Measurements from ENCODE around the gene SHROOM4.

Gene SHROOM4

GRCh38 chrX:50813843-50814661, at the start of gene SHROOM4:
Gene SHROOM4 (minus strand): TSS chrX:50814194. CDS start chrX:50814018, 176 bp downstream.
- peak within 1 kb of the TSS; percentile 77 for H3K4me3 ChIP-seq (ENCODE audit: low read depth, low read length)
- peak within 1 kb of the TSS; percentile 50 for H3K9ac ChIP-seq (ENCODE audit: low read depth, low read length)

GRCh38 chrX:50863471-50863870, 49.5 kb upstream of the SHROOM4 start:
- Histone ChIP-seq H3K9ac (ENCODE audit: low read depth, low read length) (no peak overlapping the region), H3K27ac (ENCODE audit: low read depth, low read length) (no peak overlapping the region), H3K36me3 (ENCODE audit: control insufficient read depth, insufficient read depth, low read length) (no peaks in the 10 kb centered on the region), H3K9me3 (ENCODE audit: control insufficient read depth, insufficient read depth, low read length) (no peaks in the 10 kb centered on the region), H3K4me3 (ENCODE audit: low read depth, low read length) (no peak overlapping the region), H3K27me3 (ENCODE audit: control insufficient read depth, insufficient read depth, low read length) (no peaks in the 10 kb centered on the region), H3K4me1 (ENCODE audit: control insufficient read depth, insufficient read depth, low read length) (no peaks in the 10 kb centered on the region)

More at GRCh38 chrX:50813843-50814661, at the start of gene SHROOM4:
- H3K9me3 ChIP-seq (ENCODE audit: control insufficient read depth, insufficient read depth, low read length): no peaks in the 10 kb centered on the region
- H3K4me1 ChIP-seq (ENCODE audit: control insufficient read depth, insufficient read depth, low read length): peaks cover 13% of the 10 kb centered on the region
- H3K27me3 ChIP-seq (ENCODE audit: control insufficient read depth, insufficient read depth, low read length): peaks cover 5% of the 10 kb centered on the region; the same call in 1 of the 2 replicates
- H3K36me3 ChIP-seq (ENCODE audit: control insufficient read depth, insufficient read depth, low read length): no peaks in the 10 kb centered on the region
- H3K27ac ChIP-seq (ENCODE audit: low read depth, low read length): peak within 1 kb of the TSS; percentile 7

GRCh38 chrX:50860518-50860917, 46.5 kb upstream of the SHROOM4 start:
- Histone ChIP-seq H3K27ac (ENCODE audit: low read depth, low read length) (no peak overlapping the region), H3K4me1 (ENCODE audit: control insufficient read depth, insufficient read depth, low read length) (no peaks in the 10 kb centered on the region), H3K9ac (ENCODE audit: low read depth, low read length) (no peak overlapping the region), H3K36me3 (ENCODE audit: control insufficient read depth, insufficient read depth, low read length) (no peaks in the 10 kb centered on the region), H3K27me3 (ENCODE audit: control insufficient read depth, insufficient read depth, low read length) (no peaks in the 10 kb centered on the region), H3K4me3 (ENCODE audit: low read depth, low read length) (no peak overlapping the region), H3K9me3 (ENCODE audit: control insufficient read depth, insufficient read depth, low read length) (no peaks in the 10 kb centered on the region)

- H3K4me3 ChIP-seq (ENCODE audit: low read depth, low read length): no peak overlapping the region
- H3K27me3 ChIP-seq (ENCODE audit: control insufficient read depth, insufficient read depth, low read length): no peaks in the 10 kb centered on the region
- no peaks in the 10 kb centered on the region for H3K9me3 ChIP-seq (ENCODE audit: control insufficient read depth, insufficient read depth, low read length)
- H3K27ac ChIP-seq (ENCODE audit: low read depth, low read length): no peak overlapping the region
- H3K36me3 ChIP-seq (ENCODE audit: control insufficient read depth, insufficient read depth, low read length): no peaks in the 10 kb centered on the region
- no peak overlapping the region for H3K9ac ChIP-seq (ENCODE audit: low read depth, low read length)
- H3K4me1 ChIP-seq (ENCODE audit: control insufficient read depth, insufficient read depth, low read length): no peaks in the 10 kb centered on the region
These were observed 44.6 kb upstream of the SHROOM4 start for GRCh38 chrX:50858548-50858947.

- Histone ChIP-seq H3K4me1 (ENCODE audit: control insufficient read depth, insufficient read depth, low read length) (no peaks in the 10 kb centered on the region), H3K9me3 (ENCODE audit: control insufficient read depth, insufficient read depth, low read length) (no peaks in the 10 kb centered on the region), H3K27me3 (ENCODE audit: control insufficient read depth, insufficient read depth, low read length) (no peaks in the 10 kb centered on the region), H3K4me3 (ENCODE audit: low read depth, low read length) (no peak overlapping the region), H3K9ac (ENCODE audit: low read depth, low read length) (no peak overlapping the region), H3K27ac (ENCODE audit: low read depth, low read length) (no peak overlapping the region), H3K36me3 (ENCODE audit: control insufficient read depth, insufficient read depth, low read length) (no peaks in the 10 kb centered on the region)
These were observed 39.4 kb upstream of the SHROOM4 start for GRCh38 chrX:50853399-50853798.

- Histone ChIP-seq H3K4me1 (ENCODE audit: control insufficient read depth, insufficient read depth, low read length) (no peaks in the 10 kb centered on the region), H3K36me3 (ENCODE audit: control insufficient read depth, insufficient read depth, low read length) (no peaks in the 10 kb centered on the region), H3K4me3 (ENCODE audit: low read depth, low read length) (no peak overlapping the region), H3K9me3 (ENCODE audit: control insufficient read depth, insufficient read depth, low read length) (no peaks in the 10 kb centered on the region), H3K9ac (ENCODE audit: low read depth, low read length) (no peak overlapping the region), H3K27me3 (ENCODE audit: control insufficient read depth, insufficient read depth, low read length) (no peaks in the 10 kb centered on the region), H3K27ac (ENCODE audit: low read depth, low read length) (no peak overlapping the region)
These were observed 38.5 kb upstream of the SHROOM4 start for GRCh38 chrX:50852524-50852923.

GRCh38 chrX:50842221-50842620, 28.2 kb upstream of the SHROOM4 start:
- Histone ChIP-seq H3K9ac (ENCODE audit: low read depth, low read length) (no peak overlapping the region), H3K4me3 (ENCODE audit: low read depth, low read length) (no peak overlapping the region), H3K36me3 (ENCODE audit: control insufficient read depth, insufficient read depth, low read length) (no peaks in the 10 kb centered on the region), H3K9me3 (ENCODE audit: control insufficient read depth, insufficient read depth, low read length) (peaks cover 8% of the 10 kb centered on the region), H3K4me1 (ENCODE audit: control insufficient read depth, insufficient read depth, low read length) (no peaks in the 10 kb centered on the region), H3K27ac (ENCODE audit: low read depth, low read length) (no peak overlapping the region), H3K27me3 (ENCODE audit: control insufficient read depth, insufficient read depth, low read length) (no peaks in the 10 kb centered on the region)

- Histone ChIP-seq H3K4me3 (ENCODE audit: low read depth, low read length) (no peak overlapping the region), H3K36me3 (ENCODE audit: control insufficient read depth, insufficient read depth, low read length) (no peaks in the 10 kb centered on the region), H3K27ac (ENCODE audit: low read depth, low read length) (no peak overlapping the region), H3K9ac (ENCODE audit: low read depth, low read length) (no peak overlapping the region), H3K4me1 (ENCODE audit: control insufficient read depth, insufficient read depth, low read length) (no peaks in the 10 kb centered on the region), H3K9me3 (ENCODE audit: control insufficient read depth, insufficient read depth, low read length) (peaks cover 4% of the 10 kb centered on the region), H3K27me3 (ENCODE audit: control insufficient read depth, insufficient read depth, low read length) (no peaks in the 10 kb centered on the region)
These were observed 25.7 kb upstream of the SHROOM4 start for GRCh38 chrX:50839730-50840129.

- no peak overlapping the region for H3K9ac ChIP-seq (ENCODE audit: low read depth, low read length)
These were observed 25.0 kb upstream of the SHROOM4 start for GRCh38 chrX:50838820-50839600.

GRCh38 chrX:50827996-50828395, 14.0 kb upstream of the SHROOM4 start:
- no peaks in the 10 kb centered on the region for H3K27me3 ChIP-seq (ENCODE audit: control insufficient read depth, insufficient read depth, low read length)

More at GRCh38 chrX:50838820-50839600, 25.0 kb upstream of the SHROOM4 start:
- H3K4me3 ChIP-seq (ENCODE audit: low read depth, low read length): no peak overlapping the region
- no peak overlapping the region for H3K27ac ChIP-seq (ENCODE audit: low read depth, low read length)
- no peaks in the 10 kb centered on the region for H3K9me3 ChIP-seq (ENCODE audit: control insufficient read depth, insufficient read depth, low read length)
- H3K4me1 ChIP-seq (ENCODE audit: control insufficient read depth, insufficient read depth, low read length): no peaks in the 10 kb centered on the region
- no peaks in the 10 kb centered on the region for H3K27me3 ChIP-seq (ENCODE audit: control insufficient read depth, insufficient read depth, low read length)
- no peaks in the 10 kb centered on the region for H3K36me3 ChIP-seq (ENCODE audit: control insufficient read depth, insufficient read depth, low read length)

GRCh38 chrX:50825825-50826224, 11.8 kb upstream of the SHROOM4 start:
- Histone ChIP-seq H3K4me1 (ENCODE audit: control insufficient read depth, insufficient read depth, low read length) (no peaks in the 10 kb centered on the region), H3K36me3 (ENCODE audit: control insufficient read depth, insufficient read depth, low read length) (no peaks in the 10 kb centered on the region), H3K4me3 (ENCODE audit: low read depth, low read length) (no peak overlapping the region), H3K9me3 (ENCODE audit: control insufficient read depth, insufficient read depth, low read length) (no peaks in the 10 kb centered on the region), H3K27ac (ENCODE audit: low read depth, low read length) (no peak overlapping the region), H3K27me3 (ENCODE audit: control insufficient read depth, insufficient read depth, low read length) (no peaks in the 10 kb centered on the region), H3K9ac (ENCODE audit: low read depth, low read length) (no peak overlapping the region)

More at GRCh38 chrX:50827996-50828395, 14.0 kb upstream of the SHROOM4 start:
- Histone ChIP-seq H3K9ac (ENCODE audit: low read depth, low read length) (no peak overlapping the region), H3K4me1 (ENCODE audit: control insufficient read depth, insufficient read depth, low read length) (no peaks in the 10 kb centered on the region), H3K4me3 (ENCODE audit: low read depth, low read length) (no peak overlapping the region), H3K27ac (ENCODE audit: low read depth, low read length) (no peak overlapping the region), H3K36me3 (ENCODE audit: control insufficient read depth, insufficient read depth, low read length) (no peaks in the 10 kb centered on the region), H3K9me3 (ENCODE audit: control insufficient read depth, insufficient read depth, low read length) (no peaks in the 10 kb centered on the region)

Data from HUES48 (cell line).